ENCODE results near the gene RHBDF2. TPM values are rescaled to one million over a fixed set of nuclear protein-coding genes. Genes with fewer than 3 reads are reported as not detected.

Gene RHBDF2
- total RNA-seq, 1 experiment from 2014 or later, result 39.6 TPM

DNA sequence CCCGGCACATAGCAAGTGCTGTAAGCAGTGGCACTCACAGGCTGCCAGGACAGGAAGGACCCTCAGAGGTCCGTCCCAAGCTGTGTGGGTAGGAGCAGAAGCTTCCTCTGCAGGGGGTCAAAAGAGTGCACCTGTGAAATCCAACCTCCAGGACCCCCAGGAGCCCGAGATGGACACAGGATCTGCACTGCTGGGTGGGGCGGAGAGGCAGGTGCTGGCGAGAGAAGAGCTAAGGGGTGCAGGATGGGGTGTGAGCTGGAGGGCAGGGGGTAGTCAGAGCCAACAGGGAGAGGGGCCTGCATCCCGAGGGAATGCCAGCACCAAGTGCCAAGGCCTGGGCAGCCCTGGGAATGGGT lies 34.5 kb downstream of the RHBDF2 start:
- H3K4me2 ChIP-seq, result no peak overlapping the region
- no peaks in the 10 kb centered on the region for H3K36me3 ChIP-seq (ENCODE audit: low read depth)
- H3K4me1 ChIP-seq (replicated peaks; ENCODE audit: insufficient read depth), result no peaks in the 10 kb centered on the region
- H3K27ac ChIP-seq, result no peak overlapping the region
- H3K27me3 ChIP-seq (ENCODE audit: insufficient read depth, low read depth), result no peaks in the 10 kb centered on the region
- H3K9me3 ChIP-seq (ENCODE audit: insufficient read depth, low read depth), result no peaks in the 10 kb centered on the region
- ChIA-PET POLR2A (ENCODE audit: unreplicated experiment) (no interaction called here), CTCF (interaction anchor here (0.6 to 1.4 kb wide), 4 partner anchors 34 to 95 kb away, joined by 3 to 10 read pairs (median 6); partner anchors contain the start of gene RHBDF2)
- H3K4me3 ChIP-seq, result no peak overlapping the region
- DNase-seq, result no peak
- no TSS peak for BruUV-seq (replicated peaks)
- no peaks in the 10 kb centered on the region for H4K20me1 ChIP-seq (ENCODE audit: insufficient read depth)
- no peaks in the 10 kb centered on the region for H3K9me2 ChIP-seq (ENCODE audit: insufficient read depth)
- H3K79me2 ChIP-seq (ENCODE audit: low read depth), result no peaks in the 10 kb centered on the region
- H2AFZ ChIP-seq, result no peak overlapping the region
- TF ChIP-seq, protein P1, sequence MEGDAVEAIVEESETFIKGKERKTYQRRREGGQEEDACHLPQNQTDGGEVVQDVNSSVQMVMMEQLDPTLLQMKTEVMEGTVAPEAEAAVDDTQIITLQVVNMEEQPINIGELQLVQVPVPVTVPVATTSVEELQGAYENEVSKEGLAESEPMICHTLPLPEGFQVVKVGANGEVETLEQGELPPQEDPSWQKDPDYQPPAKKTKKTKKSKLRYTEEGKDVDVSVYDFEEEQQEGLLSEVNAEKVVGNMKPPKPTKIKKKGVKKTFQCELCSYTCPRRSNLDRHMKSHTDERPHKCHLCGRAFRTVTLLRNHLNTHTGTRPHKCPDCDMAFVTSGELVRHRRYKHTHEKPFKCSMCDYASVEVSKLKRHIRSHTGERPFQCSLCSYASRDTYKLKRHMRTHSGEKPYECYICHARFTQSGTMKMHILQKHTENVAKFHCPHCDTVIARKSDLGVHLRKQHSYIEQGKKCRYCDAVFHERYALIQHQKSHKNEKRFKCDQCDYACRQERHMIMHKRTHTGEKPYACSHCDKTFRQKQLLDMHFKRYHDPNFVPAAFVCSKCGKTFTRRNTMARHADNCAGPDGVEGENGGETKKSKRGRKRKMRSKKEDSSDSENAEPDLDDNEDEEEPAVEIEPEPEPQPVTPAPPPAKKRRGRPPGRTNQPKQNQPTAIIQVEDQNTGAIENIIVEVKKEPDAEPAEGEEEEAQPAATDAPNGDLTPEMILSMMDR (conservative IDR thresholded peaks at IDR 0.05), result no peak
- no peak for TF ChIP-seq EZH2 (IDR thresholded peaks at IDR 0.05; ENCODE audit: low read depth)
- H3F3A ChIP-seq (ENCODE audit: insufficient read depth, low read depth), result no peaks in the 10 kb centered on the region
- intact Hi-C loops (cut with micrococcal nuclease; ENCODE audit: unreplicated experiment), result loop anchor here (1.0 to 10.0 kb wide), 4 partner anchors 40 to 598 kb away; partner anchors contain the start of gene MXRA7

DNA sequence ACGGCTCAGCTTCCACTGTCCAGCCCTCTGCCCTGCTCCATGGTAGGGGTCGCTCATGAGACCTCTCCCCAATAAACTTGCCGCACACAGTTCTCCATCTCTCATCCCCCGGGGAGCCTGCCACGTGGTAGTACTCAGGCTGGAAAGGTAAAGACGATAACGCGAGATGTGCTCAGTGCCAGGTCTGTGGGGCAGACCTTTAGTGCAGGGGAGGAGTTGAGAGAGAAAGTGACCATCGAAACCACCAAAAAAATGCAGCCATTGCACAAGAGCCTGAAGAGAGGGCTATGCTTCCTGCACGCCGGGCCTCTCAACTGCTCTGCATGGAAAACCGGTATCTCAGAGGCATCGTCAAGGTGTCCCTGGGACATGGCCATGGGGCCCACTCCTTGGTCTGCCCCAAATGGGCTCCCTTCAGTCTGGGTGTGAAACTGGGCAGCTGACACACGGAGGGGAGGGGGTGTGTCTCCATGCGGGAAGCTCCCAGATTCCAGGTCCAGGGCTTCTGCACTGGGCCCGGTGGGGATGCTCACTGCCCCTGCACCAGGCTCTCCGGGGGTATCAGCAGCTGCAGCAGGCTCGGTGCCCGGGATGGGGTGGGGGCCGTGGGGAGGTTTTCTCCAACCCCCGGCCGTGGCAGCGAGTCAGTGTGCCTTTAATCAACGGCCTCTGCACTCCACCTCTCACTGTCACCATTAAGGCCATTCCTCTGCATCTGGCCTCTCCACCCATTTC lies 38.5 kb downstream of the RHBDF2 start:
- Histone ChIP-seq H3K79me2 (ENCODE audit: low read depth) (no peaks in the 10 kb centered on the region), H3K9me2 (ENCODE audit: insufficient read depth) (no peaks in the 10 kb centered on the region), H3K4me2 (no peak overlapping the region), H3K4me3 (no peak overlapping the region), H3K27ac (no peak overlapping the region), H4K20me1 (ENCODE audit: insufficient read depth) (no peaks in the 10 kb centered on the region), H3K9me3 (ENCODE audit: insufficient read depth, low read depth) (no peaks in the 10 kb centered on the region), H2AFZ (no peak overlapping the region), H3K36me3 (ENCODE audit: low read depth) (no peaks in the 10 kb centered on the region), H3K27me3 (ENCODE audit: insufficient read depth, low read depth) (no peaks in the 10 kb centered on the region), H3K4me1 (replicated peaks; ENCODE audit: insufficient read depth) (no peaks in the 10 kb centered on the region), H3F3A (ENCODE audit: insufficient read depth, low read depth) (no peaks in the 10 kb centered on the region)
- intact Hi-C loops (cut with micrococcal nuclease; ENCODE audit: unreplicated experiment), result loop anchor here (10.0 kb wide), 2 partner anchors 252 to 602 kb away; partner anchors contain the start of gene MXRA7
- TF ChIP-seq, protein P1 (conservative IDR thresholded peaks at IDR 0.05), result no peak
- no peak for TF ChIP-seq EZH2 (IDR thresholded peaks at IDR 0.05; ENCODE audit: low read depth)
- no peak for DNase-seq
- no TSS peak for BruUV-seq (replicated peaks)
- ChIA-PET CTCF (interaction anchor here (0.7 to 0.8 kb wide), 2 partner anchors 28 to 49 kb away, joined by 3 to 4 read pairs; no protein-coding TSS in a partner anchor), POLR2A (ENCODE audit: unreplicated experiment) (no interaction called here)

DNA sequence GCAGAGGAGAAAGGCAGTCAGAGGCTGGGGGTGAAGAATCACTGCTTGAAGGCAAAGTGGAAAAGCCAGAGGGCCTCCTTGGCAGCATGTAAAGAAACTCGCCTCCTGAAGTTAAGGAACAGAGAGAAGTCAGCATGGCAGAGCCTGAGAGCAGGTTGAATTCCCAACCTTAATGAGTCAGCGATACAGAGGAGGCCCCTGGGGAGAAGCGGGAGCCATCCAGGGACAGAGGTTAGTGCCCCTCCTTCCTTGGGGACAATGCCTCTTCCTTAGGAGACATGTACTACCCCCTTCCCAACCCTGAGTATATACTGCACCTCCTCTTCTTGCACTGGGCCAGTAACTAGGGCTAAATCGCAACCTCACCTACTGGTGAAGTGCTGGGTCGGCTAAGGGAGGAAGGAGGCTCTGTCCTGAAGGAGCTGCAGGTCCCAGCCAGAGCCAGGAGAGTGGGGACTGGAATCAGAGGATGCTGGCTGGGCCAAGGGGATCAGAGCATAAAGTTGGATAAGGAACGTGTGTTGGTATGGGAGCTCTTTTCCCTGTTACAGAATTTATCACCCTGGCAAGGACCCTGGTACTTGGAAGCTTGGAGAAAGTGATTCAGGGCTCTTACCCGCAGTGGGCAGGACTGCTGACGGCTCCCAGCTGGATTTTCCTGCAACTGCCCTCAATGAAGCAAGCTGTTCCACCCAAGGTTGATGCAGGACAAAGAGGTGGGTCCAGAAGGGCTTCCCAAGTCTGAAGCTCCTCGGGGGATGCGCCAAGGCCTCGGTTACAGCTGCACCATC lies 39.3 kb downstream of the RHBDF2 start:
- CTCF ChIA-PET, result interaction anchor here (0.8 kb wide), 1 partner anchor 29 kb away, joined by 3 read pairs; no protein-coding TSS in a partner anchor
- TF ChIP-seq EZH2 (IDR thresholded peaks at IDR 0.05; ENCODE audit: low read depth), result no peak
- TF ChIP-seq, protein P1 (conservative IDR thresholded peaks at IDR 0.05), result no peak

More for the DNA sequence above, 39.3 kb downstream of the RHBDF2 start:
- intact Hi-C loops (cut with micrococcal nuclease; ENCODE audit: unreplicated experiment), result loop anchor here (10.0 kb wide), 2 partner anchors 253 to 603 kb away; partner anchors contain the start of gene MXRA7
- Histone ChIP-seq H3K79me2 (ENCODE audit: low read depth) (no peaks in the 10 kb centered on the region), H2AFZ (no peak overlapping the region), H4K20me1 (ENCODE audit: insufficient read depth) (no peaks in the 10 kb centered on the region), H3K4me2 (no peak overlapping the region), H3K9me3 (ENCODE audit: insufficient read depth, low read depth) (no peaks in the 10 kb centered on the region), H3K9me2 (ENCODE audit: insufficient read depth) (no peaks in the 10 kb centered on the region), H3K27ac (no peak overlapping the region), H3F3A (ENCODE audit: insufficient read depth, low read depth) (no peaks in the 10 kb centered on the region), H3K36me3 (ENCODE audit: low read depth) (no peaks in the 10 kb centered on the region), H3K4me3 (no peak overlapping the region), H3K27me3 (ENCODE audit: insufficient read depth, low read depth) (no peaks in the 10 kb centered on the region), H3K4me1 (replicated peaks; ENCODE audit: insufficient read depth) (no peaks in the 10 kb centered on the region)
- BruUV-seq (replicated peaks), result no TSS peak
- POLR2A ChIA-PET (ENCODE audit: unreplicated experiment), result no interaction called here
- no peak for DNase-seq

Data from PC-9 (cell line).